H1 (cell line): ENCODE measurements around the gene CHAT. TPM values are rescaled to one million over a fixed set of nuclear protein-coding genes. Genes with fewer than 3 reads are reported as not detected.

Source experiments
- CTCF ChIA-PET: fragments of 300-600 bp; sonication (Branson Sonifier 250); formaldehyde crosslinking; loops from one replicate; lab custom pipeline; 2021; ENCODE audit not compliant: partially characterized antibody; lab: Charles Lee
- POLR2A ChIA-PET: fragments of 300-600 bp; sonication (Branson Sonifier 250); formaldehyde crosslinking; loops from one replicate; lab custom pipeline; 2021; ENCODE audit warnings: inconsistent platforms; ENCODE audit not compliant: partially characterized antibody; lab: Charles Lee
- DNase-seq, 2 experiments: peaks; one replicate each; pipeline versions ENCODE4 v3.0.0 to v3.0.0-alpha.2; 2010 to 2022; ENCODE audit warnings: low spot score in 2 of 2, low read depth in 1 of 2, mixed read lengths in 1 of 2
- FAIRE-seq: peaks from 2 replicates; lab custom pipeline; 2011; peaks lifted over from hg19 to GRCh38; lab: Jason Lieb, UNC
- H2AFZ ChIP-seq: 2 replicates; pipeline ENCODE4 v1.8.1; 2012; ENCODE audit warnings: low read length, inconsistent platforms
- H2AK5ac ChIP-seq: 2 replicates; pipeline ENCODE4 v1.6.1; 2013; ENCODE audit warnings: low read depth, low read length
- H2BK120ac ChIP-seq: replicated peaks from 2 replicates; pipeline ENCODE3; 2013; ENCODE audit warnings: low read depth, low read length, inconsistent platforms
- H2BK12ac ChIP-seq: 2 replicates; pipeline ENCODE4 v1.6.1; 2013; ENCODE audit warnings: low read depth, low read length
- H2BK15ac ChIP-seq: 2 replicates; pipeline ENCODE4 v1.6.1; 2013; ENCODE audit warnings: low read length
- H2BK20ac ChIP-seq: 2 replicates; pipeline ENCODE4 v1.6.1; 2013; ENCODE audit warnings: low read length
- H2BK5ac ChIP-seq: 2 replicates; pipeline ENCODE4 v1.6.1; 2013; ENCODE audit warnings: low read depth, low read length
- H3K14ac ChIP-seq: 2 replicates; pipeline ENCODE4 v1.6.1; 2013; ENCODE audit warnings: inconsistent platforms; ENCODE audit not compliant: insufficient read length
- H3K18ac ChIP-seq: 2 replicates; pipeline ENCODE4 v1.6.1; 2013; ENCODE audit warnings: low read length; ENCODE audit errors: extremely low read depth
- H3K23ac ChIP-seq: 2 replicates; pipeline ENCODE4 v1.6.1; 2013; ENCODE audit warnings: inconsistent platforms; ENCODE audit not compliant: insufficient read length
- H3K23me2 ChIP-seq: 2 replicates; pipeline ENCODE4 v1.6.1; 2013; ENCODE audit warnings: low read depth, low read length
- H3K27ac ChIP-seq: 2 replicates; pipeline ENCODE4 v1.6.1; 2011; ENCODE audit warnings: low read depth, low read length, inconsistent platforms
- H3K27me3 ChIP-seq, 4 experiments: replicated peaks in 1 of 4; 1 replicate in 1 of 4; 2 replicates in 3 of 4; pipeline versions ENCODE4 v1.6.1 to v1.8.1; 2011 to 2013; ENCODE audit warnings: low read length in 3 of 4, mild to moderate bottlenecking in 3 of 4, inconsistent platforms in 2 of 4, mixed read lengths in 2 of 4, moderate library complexity in 1 of 4; ENCODE audit not compliant: control insufficient read depth in 3 of 4, insufficient read depth in 3 of 4; ENCODE audit errors: extremely low read depth in 1 of 4
- H3K36me3 ChIP-seq, 4 experiments: 2 replicates each; pipeline versions ENCODE4 v1.6.1 to v1.8.1; 2011 to 2013; ENCODE audit warnings: mild to moderate bottlenecking in 4 of 4, low read length in 3 of 4, moderate library complexity in 2 of 4, control low read depth in 1 of 4, inconsistent platforms in 1 of 4; ENCODE audit not compliant: insufficient read depth in 4 of 4, control insufficient read depth in 2 of 4
- H3K4ac ChIP-seq: replicated peaks from 2 replicates; pipeline ENCODE3; 2013; ENCODE audit warnings: low read length, low read depth, mixed read lengths, inconsistent platforms; ENCODE audit not compliant: insufficient read length
- H3K4me1 ChIP-seq, 4 experiments: replicated peaks in 1 of 4; 1 replicate in 1 of 4; 2 replicates in 3 of 4; pipeline versions ENCODE4 v1.6.1 to v1.8.1; 2011 to 2013; ENCODE audit warnings: low read length in 3 of 4, inconsistent platforms in 2 of 4, mixed read lengths in 1 of 4; ENCODE audit not compliant: insufficient read depth in 4 of 4, control insufficient read depth in 3 of 4
- H3K4me2 ChIP-seq, 2 experiments: 2 replicates each; pipeline versions ENCODE4 v1.6.1 to v1.8.1; 2011 to 2013; ENCODE audit warnings: low read depth in 2 of 2, low read length in 2 of 2, control low read depth in 1 of 2, inconsistent platforms in 1 of 2, mild to moderate bottlenecking in 1 of 2; ENCODE audit not compliant: insufficient read depth in 1 of 2
- H3K4me3 ChIP-seq, 4 experiments: fragments of 200-600, 300-600 bp in 1 of 4; sonication (generic), shearing (Covaris generic), sonication (Bioruptor Twin) in 1 of 4; 2 replicates each; pipeline versions ENCODE4 v1.5.1 to v1.8.1; 2011 to 2016; ENCODE audit warnings: low read length in 4 of 4, low read depth in 3 of 4, control low read depth in 2 of 4, inconsistent platforms in 2 of 4, mild to moderate bottlenecking in 2 of 4, mixed read lengths in 1 of 4, moderate library complexity in 1 of 4; ENCODE audit not compliant: insufficient read depth in 2 of 4; ENCODE audit errors: extremely low read depth in 1 of 4
- H3K56ac ChIP-seq: replicated peaks from 2 replicates; pipeline ENCODE3; 2013; ENCODE audit warnings: low read depth, mild to moderate bottlenecking, mixed read lengths, low read length, inconsistent platforms; ENCODE audit not compliant: insufficient read length
- H3K79me1 ChIP-seq: 2 replicates; pipeline ENCODE4 v1.6.1; 2013; ENCODE audit warnings: low read depth, low read length, control low read depth
- H3K79me2 ChIP-seq, 2 experiments: 2 replicates each; pipeline versions ENCODE4 v1.6.1 to v1.8.1; 2012 to 2013; ENCODE audit warnings: low read length in 2 of 2, mild to moderate bottlenecking in 2 of 2, inconsistent platforms in 1 of 2; ENCODE audit not compliant: insufficient read depth in 2 of 2, control insufficient read depth in 1 of 2
- H3K9ac ChIP-seq, 4 experiments: replicated peaks in 1 of 4; 1 replicate in 1 of 4; 2 replicates in 3 of 4; pipeline versions ENCODE4 v1.6.1 to v1.8.1; 2011 to 2013; ENCODE audit warnings: low read depth in 3 of 4, low read length in 3 of 4, control low read depth in 2 of 4, mild to moderate bottlenecking in 2 of 4, moderate library complexity in 2 of 4, inconsistent platforms in 1 of 4; ENCODE audit errors: extremely low read depth in 1 of 4
- H3K9me3 ChIP-seq, 2 experiments: 2 replicates each; pipeline versions ENCODE4 v1.6.1 to v1.8.1; 2012 to 2013; ENCODE audit warnings: mild to moderate bottlenecking in 2 of 2, moderate library complexity in 2 of 2, control low read depth in 1 of 2, inconsistent platforms in 1 of 2, low read depth in 1 of 2, low read length in 1 of 2, mixed read lengths in 1 of 2; ENCODE audit not compliant: insufficient read depth in 2 of 2
- H4K20me1 ChIP-seq, 2 experiments: replicated peaks in 1 of 2; 2 replicates each; pipeline versions ENCODE3 to v1.8.1; 2011 to 2013; ENCODE audit warnings: inconsistent platforms in 2 of 2, low read length in 2 of 2, mild to moderate bottlenecking in 1 of 2; ENCODE audit not compliant: insufficient read depth in 2 of 2, control insufficient read depth in 1 of 2
- H4K5ac ChIP-seq: 2 replicates; pipeline ENCODE4 v1.6.1; 2013; ENCODE audit warnings: low read length, low read depth, mixed read lengths, inconsistent platforms; ENCODE audit not compliant: insufficient read length
- H4K8ac ChIP-seq: 2 replicates; pipeline ENCODE4 v1.8.0; 2013; ENCODE audit warnings: mild to moderate bottlenecking, moderate library complexity, low read length, inconsistent platforms; ENCODE audit not compliant: insufficient read depth; ENCODE audit errors: extremely low read depth
- H4K91ac ChIP-seq: replicated peaks from 2 replicates; pipeline ENCODE3; 2013; ENCODE audit warnings: low read length, mixed read lengths, inconsistent platforms; ENCODE audit not compliant: insufficient read length
- EGR1 ChIP-seq: IDR thresholded peaks from 2 replicates; pipeline ENCODE4 v1.6.1; 2011; ENCODE audit warnings: low read depth, low read length, borderline replicate concordance
- EP300 ChIP-seq, 2 experiments: IDR thresholded peaks; 1 replicate in 1 of 2; 2 replicates in 1 of 2; pipeline ENCODE4 v1.6.1; 2011 to 2012; ENCODE audit warnings: low read depth in 2 of 2, low read length in 2 of 2, mild to moderate bottlenecking in 2 of 2, borderline replicate concordance in 1 of 2, inconsistent platforms in 1 of 2, moderate library complexity in 1 of 2
- GABPA ChIP-seq: IDR thresholded peaks from 2 replicates; pipeline ENCODE4 v1.6.1; 2011; ENCODE audit warnings: mild to moderate bottlenecking, low read length, moderate library complexity, borderline replicate concordance; ENCODE audit not compliant: insufficient read depth
- GTF2F1 ChIP-seq: IDR thresholded peaks from 2 replicates; pipeline ENCODE4 v1.6.1; 2012; ENCODE audit warnings: low read depth, low read length, improper control_type of control experiment, borderline replicate concordance
- POLR2A ChIP-seq, 2 experiments: IDR thresholded peaks; 1 replicate in 1 of 2; 2 replicates in 1 of 2; pipeline ENCODE4 v1.6.1; 2011; ENCODE audit warnings: low read depth in 2 of 2, low read length in 2 of 2, mild to moderate bottlenecking in 2 of 2; ENCODE audit errors: control extremely low read depth in 1 of 2
- POLR2AphosphoS5 ChIP-seq: IDR thresholded peaks from 2 replicates; pipeline ENCODE4 v1.6.1; 2011; ENCODE audit warnings: low read depth, low read length
- RFX5 ChIP-seq: IDR thresholded peaks from 2 replicates; pipeline ENCODE4 v1.6.1; 2011; ENCODE audit warnings: low read depth, low read length, improper control_type of control experiment, borderline replicate concordance
- SAP30 ChIP-seq: fragments of 300-600 bp; sonication (generic); IDR thresholded peaks from 2 replicates; pipeline ENCODE4 v1.7.1; 2012; ENCODE audit warnings: low read length, moderate library complexity, mild to moderate bottlenecking, inconsistent platforms; ENCODE audit not compliant: insufficient read depth, insufficient replicate concordance
- SIN3A ChIP-seq, 2 experiments: IDR thresholded peaks in 1 of 2; conservative IDR thresholded peaks in 1 of 2; 2 replicates each; pipeline ENCODE4 v1.6.1; 2011 to 2012; ENCODE audit warnings: low read length in 2 of 2, improper control_type of control experiment in 1 of 2, low read depth in 1 of 2, mild to moderate bottlenecking in 1 of 2
- TEAD4 ChIP-seq: IDR thresholded peaks from 2 replicates; pipeline ENCODE4 v1.6.1; 2012; ENCODE audit warnings: low read depth, low read length, inconsistent platforms, mixed read lengths
- YY1 ChIP-seq: IDR thresholded peaks from 2 replicates; pipeline ENCODE4 v1.6.1; 2011; ENCODE audit warnings: low read depth, mild to moderate bottlenecking, low read length
- WGBS, 2 experiments: shearing (Covaris generic) in 1 of 2; methylation state at CpG; one replicate each; pipeline versions ENCODE4 v1.1.6 to v1.1.7; 2013 to 2015; ENCODE audit warnings: low lambda C conversion rate in 2 of 2, mixed read lengths in 2 of 2, inconsistent platforms in 1 of 2, low coverage in 1 of 2, missing lambda C conversion rate in 1 of 2; ENCODE audit not compliant: insufficient replicate concordance in 2 of 2, insufficient coverage in 1 of 2, insufficient read length in 1 of 2; ENCODE audit errors: extremely low coverage in 1 of 2, missing lambda C conversion rate in 1 of 2; 5-methylcytosine and 5-hydroxymethylcytosine counted together
- polyA plus RNA-seq, 7 experiments: library from polyadenylated mRNA; depleted of rRNA in 3 of 7; stranded (reverse) in 5 of 7; unstranded in 2 of 7; fragments of >200 nt in 5 of 7; fragments of 200-250 nt in 2 of 7; gene quantifications; 1 replicate in 5 of 7; 2 replicates in 1 of 7; 4 replicates in 1 of 7; pipeline versions ENCODE4 v1.2.1 to v1.2.3, GENCODE V29; 2011 to 2013; ENCODE audit warnings: missing spikeins in 2 of 7, mixed read lengths in 2 of 7
- total RNA-seq: library from RNA; stranded (reverse); fragmentation: NEBNext Ultra II Directional; extraction: Animal tissue kit (Norgen Biotek cat#: 25700); gene quantifications from 2 replicates; pipeline ENCODE4 v1.2.1, GENCODE V29; 2021
- TF ChIP-seq, protein P1 (sequence below): IDR thresholded peaks from 2 replicates; pipeline ENCODE4 v1.6.1; 2012; ENCODE audit warnings: inconsistent platforms

CHAT gene
- total and polyA plus RNA-seq, 2 of the 8 experiments (the other 6 are each of a cell fraction or from before 2014, with no cell fraction given), result not detected

DNA sequence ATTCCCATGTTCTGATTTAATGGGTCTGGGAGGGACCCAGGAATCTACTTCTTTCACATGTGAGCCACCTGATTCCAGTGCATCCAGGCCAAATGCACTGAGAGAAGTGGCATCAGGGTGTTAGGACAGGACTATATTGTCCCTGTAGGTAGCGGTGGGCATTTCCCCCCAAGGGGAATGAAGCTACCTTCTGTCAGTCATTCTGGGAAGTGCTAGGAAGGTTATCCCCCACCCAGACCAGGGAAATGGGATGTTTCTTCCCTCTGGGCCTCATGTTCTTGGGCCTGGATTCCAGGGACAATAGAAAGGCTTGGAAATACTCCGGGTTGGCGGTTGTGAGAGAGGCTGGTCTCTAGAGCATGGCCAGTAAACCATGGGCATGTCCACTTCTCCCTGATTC, 86.4 kb downstream of the CHAT start:
- Histone ChIP-seq H2AK5ac (no peak overlapping the region), H3K23me2 (no peaks in the 10 kb centered on the region), H4K8ac (no peak overlapping the region), H3K4me3 (no peak overlapping the region), H3K79me1 (no peaks in the 10 kb centered on the region), H3K4me1 (peaks cover 0 to 7% (median 1%) of the 10 kb centered on the region in 4 experiments; a peak in 3 of 7 replicates), H2AFZ (no peak overlapping the region), H3K27me3 (peaks cover 0 to 17% (median 11%) of the 10 kb centered on the region in 4 experiments; a peak in 5 of 7 replicates), H3K27ac (no peak overlapping the region), H2BK120ac (no peak overlapping the region), H2BK15ac (no peak overlapping the region), H3K18ac (no peak overlapping the region), H3K23ac (no peak overlapping the region), H3K79me2 (no peaks in the 10 kb centered on the region), H3K9me3 (no peaks in the 10 kb centered on the region), H3K4me2 (no peak overlapping the region), H4K20me1 (no peaks in the 10 kb centered on the region), H3K56ac (no peak overlapping the region), H3K36me3 (no peaks in the 10 kb centered on the region), H3K9ac (no peak overlapping the region), H2BK20ac (no peak overlapping the region), H3K14ac (no peak overlapping the region), H4K5ac (no peak overlapping the region), H4K91ac (no peak overlapping the region), H3K4ac (no peak overlapping the region), H2BK5ac (no peak overlapping the region), H2BK12ac (no peak overlapping the region)
- no peak for FAIRE-seq
- 97% methylated on average over 3 of the region's 3 CpGs; no CpG with 5 or more reads in 1 of the 2 experiments for WGBS, 2 experiments
- POLR2A ChIA-PET, result no interaction called here
- CTCF ChIA-PET, result interaction anchor here (0.7 to 2.1 kb wide), 10 partner anchors 9 to 104 kb away, joined by 3 to 13 read pairs (median 3); no protein-coding TSS in a partner anchor
- DNase-seq, result no peak
- no peak for TF ChIP-seq EP300 (IDR thresholded peaks at IDR 0.05; ENCODE audit: borderline replicate concordance in 1 of 2, low read depth in 2 of 2, low read length in 2 of 2)
- TF ChIP-seq GTF2F1, result no peak
- TF ChIP-seq SIN3A (conservative IDR thresholded peaks at IDR 0.05 in 1 of 2, IDR thresholded peaks at IDR 0.05 in 1 of 2; ENCODE audit: low read depth in 1 of 2, low read length in 2 of 2), result no peak
- TF ChIP-seq SAP30, result no peak
- no peak for TF ChIP-seq TEAD4
- no peak for TF ChIP-seq RFX5
- no peak for TF ChIP-seq YY1
- no peak for TF ChIP-seq POLR2A (IDR thresholded peaks at IDR 0.05; ENCODE audit: control extremely low read depth in 1 of 2, low read depth in 2 of 2, low read length in 2 of 2)
- TF ChIP-seq, protein P1, sequence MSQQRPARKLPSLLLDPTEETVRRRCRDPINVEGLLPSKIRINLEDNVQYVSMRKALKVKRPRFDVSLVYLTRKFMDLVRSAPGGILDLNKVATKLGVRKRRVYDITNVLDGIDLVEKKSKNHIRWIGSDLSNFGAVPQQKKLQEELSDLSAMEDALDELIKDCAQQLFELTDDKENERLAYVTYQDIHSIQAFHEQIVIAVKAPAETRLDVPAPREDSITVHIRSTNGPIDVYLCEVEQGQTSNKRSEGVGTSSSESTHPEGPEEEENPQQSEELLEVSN, result no peak
- no peak for TF ChIP-seq GABPA
- no peak for TF ChIP-seq EGR1
- TF ChIP-seq POLR2AphosphoS5, result no peak
